Upper lobe of left lung (tissue), 4 donors: ENCODE measurements around the gene TMEM26.

Experiments
- POLR2A ChIP-seq, 4 donors: fragments of 450-650 bp; IDR thresholded peaks; one replicate each; pipeline ENCODE4 v1.5.1; 2016 to 2017; ENCODE audit warnings: antibody characterized with exemption in 4 of 4, mild to moderate bottlenecking in 2 of 4
- POLR2AphosphoS5 ChIP-seq, 2 donors: sonication (generic); formaldehyde crosslinking; IDR thresholded peaks; one replicate each; pipeline ENCODE4 v1.5.1; 2017; ENCODE audit warnings: antibody characterized with exemption in 2 of 2
- TF ChIP-seq, protein P1 (sequence below), 6 experiments: fragments of 450-650 bp in 4 of 6; fragments of 200-600 bp in 2 of 6; sonication (generic) in 2 of 6; IDR thresholded peaks; one replicate each; pipeline ENCODE4 v1.5.1; 2016 to 2019; ENCODE audit warnings: antibody characterized with exemption in 6 of 6

GRCh38 chr10:61359452-61359851, 93.7 kb downstream of the TMEM26 start:
- TF ChIP-seq POLR2AphosphoS5 (IDR thresholded peaks at IDR 0.05) = no peak
- no peak for TF ChIP-seq POLR2A (IDR thresholded peaks at IDR 0.05)
- TF ChIP-seq, protein P1, sequence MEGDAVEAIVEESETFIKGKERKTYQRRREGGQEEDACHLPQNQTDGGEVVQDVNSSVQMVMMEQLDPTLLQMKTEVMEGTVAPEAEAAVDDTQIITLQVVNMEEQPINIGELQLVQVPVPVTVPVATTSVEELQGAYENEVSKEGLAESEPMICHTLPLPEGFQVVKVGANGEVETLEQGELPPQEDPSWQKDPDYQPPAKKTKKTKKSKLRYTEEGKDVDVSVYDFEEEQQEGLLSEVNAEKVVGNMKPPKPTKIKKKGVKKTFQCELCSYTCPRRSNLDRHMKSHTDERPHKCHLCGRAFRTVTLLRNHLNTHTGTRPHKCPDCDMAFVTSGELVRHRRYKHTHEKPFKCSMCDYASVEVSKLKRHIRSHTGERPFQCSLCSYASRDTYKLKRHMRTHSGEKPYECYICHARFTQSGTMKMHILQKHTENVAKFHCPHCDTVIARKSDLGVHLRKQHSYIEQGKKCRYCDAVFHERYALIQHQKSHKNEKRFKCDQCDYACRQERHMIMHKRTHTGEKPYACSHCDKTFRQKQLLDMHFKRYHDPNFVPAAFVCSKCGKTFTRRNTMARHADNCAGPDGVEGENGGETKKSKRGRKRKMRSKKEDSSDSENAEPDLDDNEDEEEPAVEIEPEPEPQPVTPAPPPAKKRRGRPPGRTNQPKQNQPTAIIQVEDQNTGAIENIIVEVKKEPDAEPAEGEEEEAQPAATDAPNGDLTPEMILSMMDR (IDR thresholded peaks at IDR 0.05) = no peak
